MV-4-11 (cell line): ENCODE data around the gene INO80E.
"Not testable (repeated sequence)": the region's sequence is repeated elsewhere in the genome, so short reads cannot be mapped to it uniquely, and the experiment has no call there.

Experiments
- DNase-seq: peaks from one replicate; lab custom pipeline; 2025; lab: John Stamatoyannopoulos, UW

The INO80E gene

GRCh38 chr16:29995911-29996765 lies at the start of gene INO80E:
TSS of gene INO80E (plus strand) at chr16:29996241. CDS start at chr16:29996311, 70 bp downstream.
- peak; percentile 96 for DNase-seq

- DNase-seq, result no peak
Measured at GRCh38 chr16:29947897-29948296, 48.1 kb upstream of the INO80E start.

- DNase-seq, result no peak
Measured at GRCh38 chr16:29950806-29951461, 45.1 kb upstream of the INO80E start.

- DNase-seq, result no peak
Measured at GRCh38 chr16:29951625-29952365, 44.2 kb upstream of the INO80E start.

- no peak for DNase-seq
Measured at GRCh38 chr16:29958756-29959155, 37.3 kb upstream of the INO80E start.

- no peak for DNase-seq
Measured at GRCh38 chr16:29959293-29959692, 36.7 kb upstream of the INO80E start.

GRCh38 chr16:29959821-29960220 lies 36.2 kb upstream of the INO80E start:
- DNase-seq, result not testable (repeated sequence)

GRCh38 chr16:29961127-29961478 lies 34.9 kb upstream of the INO80E start:
- no peak for DNase-seq

- peak; percentile 88 for DNase-seq
Measured at GRCh38 chr16:29961479-29962343, 34.3 kb upstream of the INO80E start, which contains the start of gene TMEM219. TSS of gene TMEM219 (plus strand) at chr16:29962079. CDS start at chr16:29963144, 1,065 bp downstream.

- DNase-seq, result peak; percentile 56
Measured at GRCh38 chr16:29962344-29962994, 33.6 kb upstream of the INO80E start.

GRCh38 chr16:29963021-29963743 lies 32.9 kb upstream of the INO80E start:
- no peak for DNase-seq

- DNase-seq, result no peak
Measured at GRCh38 chr16:29968205-29968604, 27.8 kb upstream of the INO80E start.

- no peak for DNase-seq
Measured at GRCh38 chr16:29971304-29971703, 24.7 kb upstream of the INO80E start.

GRCh38 chr16:29972500-29972899 lies 23.5 kb upstream of the INO80E start:
- DNase-seq, result no peak

GRCh38 chr16:29972992-29973383 lies 23.1 kb upstream of the INO80E start:
- no peak for DNase-seq

GRCh38 chr16:29973384-29974246 lies 22.4 kb upstream of the INO80E start, which contains the start of gene TAOK2:
TSS of gene TAOK2 (plus strand) at chr16:29973868. CDS start at chr16:29977773, 3,905 bp downstream.
- DNase-seq, result peak; percentile 99

- DNase-seq, result no peak
Measured at GRCh38 chr16:29974291-29975133, 21.5 kb upstream of the INO80E start.

GRCh38 chr16:29975134-29975538 lies 20.9 kb upstream of the INO80E start:
- no peak for DNase-seq
